Prostate gland (tissue), 2 donors: ENCODE measurements around the gene RNF112. TPM values are rescaled to one million over a fixed set of nuclear protein-coding genes. Genes with fewer than 3 reads are reported as not detected.
A peak's percentile ranks its signal among the peaks of the same experiment; 100 is the strongest.

Source experiments
- DNase-seq: peaks from one replicate; pipeline ENCODE4 v3.0.0-alpha.2; 2019; ENCODE audit warnings: low spot score
- H3K27ac ChIP-seq, 2 donors: fragments of 200-600 bp; sonication (generic); 2 replicates each; pipeline ENCODE4 v1.5.1; 2017 to 2019
- H3K27me3 ChIP-seq: fragments of 200-600 bp; sonication (generic); replicated peaks from 2 replicates; pipeline ENCODE4 v1.5.1; 2019; ENCODE audit not compliant: insufficient read depth
- H3K36me3 ChIP-seq, 2 donors: fragments of 200-600 bp; sonication (generic); 1 replicate in 1 of 2; 2 replicates in 1 of 2; pipeline versions ENCODE4 v1.5.1 to v1.8.1; 2017 to 2019
- H3K4me1 ChIP-seq: fragments of 200-600 bp; sonication (generic); replicated peaks from 2 replicates; pipeline ENCODE4 v1.5.1; 2019
- H3K4me3 ChIP-seq, 2 donors: fragments of 200-600 bp; sonication (generic); 2 replicates each; pipeline ENCODE4 v1.5.1; 2017 to 2019
- H3K9me3 ChIP-seq: fragments of 200-600 bp; sonication (generic); 2 replicates; pipeline ENCODE4 v1.5.1; 2017
- CTCF ChIP-seq, 4 experiments: fragments of 200-600 bp in 2 of 4; fragments of 450-650 bp in 2 of 4; sonication (generic) in 2 of 4; IDR thresholded peaks; 1 replicate in 3 of 4; 2 replicates in 1 of 4; pipeline ENCODE4 v1.5.1; 2016 to 2019; ENCODE audit warnings: antibody characterized with exemption in 4 of 4, mild to moderate bottlenecking in 2 of 4, moderate library complexity in 2 of 4
- POLR2A ChIP-seq: fragments of 450-650 bp; IDR thresholded peaks from one replicate; pipeline ENCODE4 v1.6.1; 2016; ENCODE audit warnings: antibody characterized with exemption, mild to moderate bottlenecking
- POLR2AphosphoS5 ChIP-seq: sonication (generic); formaldehyde crosslinking; IDR thresholded peaks from one replicate; pipeline ENCODE4 v1.6.1; 2017; ENCODE audit warnings: antibody characterized with exemption
- WGBS: methylation state at CpG from one replicate; pipeline ENCODE4 v1.1.5; 2018; 5-methylcytosine and 5-hydroxymethylcytosine counted together
- intact Hi-C: fragments of 100-400 bp; cut with DNase I; formaldehyde crosslinking; loops from one replicate; pipeline ENCODE4 v1.14.2; 2022
- total RNA-seq, 2 donors: library from RNA; depleted of rRNA; stranded (reverse); fragments of >200 nt; gene quantifications; one replicate each; pipeline ENCODE4 v1.1.0, GENCODE V29; 2016

Gene RNF112
- total RNA-seq, 2 donors from 2014 or later = 2.3 to 6.6 TPM

GRCh38 chr17:19390951-19391350 lies 20.1 kb upstream of the RNF112 start:
- no peaks in the 10 kb centered on the region for H3K4me1 ChIP-seq
- no peak for TF ChIP-seq CTCF (IDR thresholded peaks at IDR 0.05)
- TF ChIP-seq POLR2AphosphoS5 = no peak
- no peaks in the 10 kb centered on the region for H3K27me3 ChIP-seq
- H3K36me3 ChIP-seq = no peaks in the 10 kb centered on the region
- WGBS = 83% methylated on average over 2 of the region's 2 CpGs
- H3K27ac ChIP-seq = peak overlapping the region in 1 of 2 donors; percentile 70
- no peak overlapping the region for H3K4me3 ChIP-seq
- intact Hi-C loops = no loop called here
- H3K9me3 ChIP-seq = no peaks in the 10 kb centered on the region
- no peak for DNase-seq

- DNase-seq = no peak
- Histone ChIP-seq H3K9me3 (no peaks in the 10 kb centered on the region), H3K36me3 (no peaks in the 10 kb centered on the region), H3K4me1 (no peaks in the 10 kb centered on the region), H3K27ac (peak overlapping the region in 1 of 2 donors; percentile 17), H3K27me3 (no peaks in the 10 kb centered on the region), H3K4me3 (no peak overlapping the region)
- TF ChIP-seq POLR2A (no peak), CTCF (IDR thresholded peaks at IDR 0.05) (no peak)
- intact Hi-C loops = no loop called here
- 78% methylated on average over 7 of the region's 7 CpGs for WGBS
These were observed 19.6 kb upstream of the RNF112 start for GRCh38 chr17:19391432-19391831.

GRCh38 chr17:19392303-19392702 lies 18.7 kb upstream of the RNF112 start:
- Histone ChIP-seq H3K9me3 (no peaks in the 10 kb centered on the region), H3K36me3 (no peaks in the 10 kb centered on the region), H3K27ac (peak overlapping the region; percentile 17 to 44), H3K4me1 (no peaks in the 10 kb centered on the region), H3K27me3 (no peaks in the 10 kb centered on the region), H3K4me3 (no peak overlapping the region)
- TF ChIP-seq POLR2A (no peak), CTCF (IDR thresholded peaks at IDR 0.05) (no peak), POLR2AphosphoS5 (no peak)
- WGBS = 63% methylated on average over 7 of the region's 7 CpGs
- intact Hi-C loops = no loop called here
- no peak for DNase-seq

GRCh38 chr17:19397556-19398041 lies 13.4 kb upstream of the RNF112 start:
- H3K27ac ChIP-seq = peak overlapping the region; percentile 40 to 41
- no peaks in the 10 kb centered on the region for H3K9me3 ChIP-seq
- TF ChIP-seq CTCF (IDR thresholded peaks at IDR 0.05) (peak in 1 of 4 experiments; percentile 19), POLR2A (no peak)
- H3K27me3 ChIP-seq = no peaks in the 10 kb centered on the region
- no peak overlapping the region for H3K4me3 ChIP-seq
- no peaks in the 10 kb centered on the region for H3K36me3 ChIP-seq
- 51% methylated on average over 6 of the region's 6 CpGs for WGBS
- intact Hi-C loops = no loop called here
- peaks cover 15% of the 10 kb centered on the region for H3K4me1 ChIP-seq
- no peak for DNase-seq

- Histone ChIP-seq H3K27me3 (no peaks in the 10 kb centered on the region), H3K4me3 (no peak overlapping the region), H3K36me3 (no peaks in the 10 kb centered on the region), H3K9me3 (no peaks in the 10 kb centered on the region), H3K4me1 (peaks cover 15% of the 10 kb centered on the region), H3K27ac (peak overlapping the region; percentile 40 to 41)
- 47% methylated on average over 2 of the region's 2 CpGs for WGBS
- no peak for DNase-seq
- intact Hi-C loops = no loop called here
- TF ChIP-seq POLR2AphosphoS5 (no peak), CTCF (IDR thresholded peaks at IDR 0.05) (no peak), POLR2A (no peak)
These were observed 12.5 kb upstream of the RNF112 start for GRCh38 chr17:19398301-19399181.
